Activated CD8-positive, alpha-beta memory T cell treated with anti-CD3 and anti-CD28 coated beads for 24 hours (primary cell): Measurements from ENCODE around the gene HOXD10.

Experiments
- DNase-seq: peaks from one replicate; pipeline ENCODE4 v3.0.0-alpha.2; 2020

Gene HOXD10

DNA sequence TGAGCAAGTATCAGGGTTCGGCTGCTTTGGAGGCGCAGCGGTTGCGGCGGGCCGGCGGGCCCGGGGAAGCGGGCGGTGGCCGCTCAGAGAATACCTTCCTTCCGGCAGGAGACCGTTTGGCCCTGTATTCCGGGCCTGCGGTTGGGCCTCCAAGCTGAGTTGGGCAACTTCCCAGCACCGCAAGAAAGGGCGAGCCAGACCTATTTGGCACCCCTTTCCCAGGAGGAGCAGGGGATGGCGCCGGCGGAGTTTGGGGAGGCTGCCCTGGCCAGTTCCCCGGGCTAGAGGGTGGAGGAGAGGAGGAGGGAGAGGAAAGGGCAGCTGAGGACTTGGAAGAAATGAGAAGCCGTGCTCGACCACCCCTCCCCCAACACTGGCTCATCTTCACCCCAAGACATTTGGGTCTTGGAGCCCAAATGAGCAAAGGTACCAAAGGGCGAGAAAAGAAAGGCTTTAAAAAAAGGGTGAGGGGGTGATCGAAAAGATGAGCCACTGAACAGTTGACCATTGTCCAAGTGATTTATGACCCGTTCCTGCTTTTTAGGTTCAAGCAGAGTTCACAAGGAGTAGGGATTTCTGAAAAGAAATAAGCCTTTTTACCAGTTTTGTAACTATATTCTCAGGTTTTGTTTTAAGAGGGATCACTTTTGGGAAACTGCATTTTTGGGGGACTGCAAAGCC, 48.9 kb downstream of the HOXD10 start:
- DNase-seq = no peak

DNA sequence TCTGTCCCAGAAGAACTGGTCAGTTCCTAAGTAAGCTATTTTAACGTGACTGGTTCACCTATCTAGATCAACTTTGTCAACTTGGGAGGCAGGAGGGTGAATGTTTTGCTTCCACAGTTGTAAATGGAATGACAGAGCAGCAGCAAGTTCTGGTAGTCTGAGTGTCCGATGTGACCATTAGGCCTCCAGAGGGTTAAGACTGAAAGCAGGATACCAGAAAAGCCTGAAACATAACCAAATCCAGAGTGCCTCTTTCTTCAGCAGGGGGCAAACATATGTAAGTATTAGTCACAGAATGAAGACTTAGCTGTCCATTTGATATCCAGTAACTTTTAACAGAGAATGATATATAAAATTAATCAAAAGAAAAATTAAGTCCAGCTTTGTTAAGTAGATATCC, 49.7 kb downstream of the HOXD10 start:
- no peak for DNase-seq

DNA sequence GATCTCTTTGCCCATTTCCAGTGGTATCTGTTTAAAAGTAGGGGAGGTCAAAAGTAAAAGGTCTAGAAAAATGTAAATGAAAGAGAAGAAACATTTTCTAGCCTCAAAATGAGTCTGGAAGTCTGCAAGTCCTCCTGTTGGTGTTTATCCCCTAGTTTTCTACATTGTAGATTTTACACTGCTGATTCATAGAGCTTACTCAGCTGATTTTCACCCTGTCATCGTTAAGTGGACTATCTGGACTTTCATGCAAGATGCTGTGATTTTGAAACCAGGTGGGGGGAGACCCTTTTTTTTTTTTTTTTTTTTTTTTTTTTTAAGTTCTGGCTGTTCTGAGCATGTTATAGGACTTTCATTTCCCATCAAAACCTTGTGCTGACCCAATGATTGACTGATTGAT, 50.8 kb downstream of the HOXD10 start:
- DNase-seq = no peak

DNA sequence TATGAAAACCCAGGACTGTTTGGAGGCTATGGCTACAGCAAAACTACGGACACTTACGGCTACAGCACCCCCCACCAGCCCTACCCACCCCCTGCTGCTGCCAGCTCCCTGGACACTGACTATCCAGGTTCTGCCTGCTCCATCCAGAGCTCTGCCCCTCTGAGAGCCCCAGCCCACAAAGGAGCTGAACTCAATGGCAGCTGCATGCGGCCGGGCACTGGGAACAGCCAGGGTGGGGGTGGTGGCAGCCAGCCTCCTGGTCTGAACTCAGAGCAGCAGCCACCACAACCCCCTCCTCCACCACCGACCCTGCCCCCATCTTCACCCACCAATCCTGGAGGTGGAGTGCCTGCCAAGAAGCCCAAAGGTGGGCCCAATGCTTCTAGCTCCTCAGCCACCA, 52.6 kb downstream of the HOXD10 start:
- no peak for DNase-seq
